CD4-positive, alpha-beta T cell treated with Interferon gamma for 1 hour (primary cell): Measurements from ENCODE around the gene UQCRHL.
"Not testable (repeated sequence)": the region's sequence is repeated elsewhere in the genome, so short reads cannot be mapped to it uniquely, and the experiment has no call there.

Experiments used
- DNase-seq: peaks from one replicate; pipeline ENCODE4 v3.0.0-alpha.2; 2020

UQCRHL gene

GRCh38 chr1:15807549-15807948 lies at the start of gene UQCRHL:
UQCRHL (minus strand) TSS chr1:15807649; CDS start chr1:15807649, 0 bp downstream.
- not testable (repeated sequence) for DNase-seq

- no peak for DNase-seq
Measured at GRCh38 chr1:15856888-15857287, 49.4 kb upstream of the UQCRHL start.

GRCh38 chr1:15852828-15853302 lies 45.4 kb upstream of the UQCRHL start:
- DNase-seq = no peak

GRCh38 chr1:15852036-15852827 lies 44.8 kb upstream of the UQCRHL start:
- no peak for DNase-seq

GRCh38 chr1:15851210-15852035 lies 44.0 kb upstream of the UQCRHL start:
- no peak for DNase-seq

GRCh38 chr1:15850471-15851001 lies 43.1 kb upstream of the UQCRHL start:
- no peak for DNase-seq

- DNase-seq = no peak
Measured at GRCh38 chr1:15849775-15850324, 42.4 kb upstream of the UQCRHL start.

- DNase-seq = peak; percentile 68
Measured at GRCh38 chr1:15848929-15849774, 41.7 kb upstream of the UQCRHL start.

- DNase-seq = peak; percentile 27
Measured at GRCh38 chr1:15848143-15848928, 40.9 kb upstream of the UQCRHL start.

- no peak for DNase-seq
Measured at GRCh38 chr1:15847893-15848142, 40.4 kb upstream of the UQCRHL start.

- DNase-seq = peak; percentile 99
Measured at GRCh38 chr1:15847100-15847892, 39.8 kb upstream of the UQCRHL start, which contains the start of gene SPEN. SPEN (plus strand) TSS chr1:15847707; CDS start chr1:15848068, 361 bp downstream.

GRCh38 chr1:15846056-15846455 lies 38.6 kb upstream of the UQCRHL start:
- not testable (repeated sequence) for DNase-seq

GRCh38 chr1:15843826-15844572 lies 36.5 kb upstream of the UQCRHL start:
- DNase-seq = no peak

GRCh38 chr1:15838721-15839120 lies 31.3 kb upstream of the UQCRHL start:
- no peak for DNase-seq

- DNase-seq = no peak
Measured at GRCh38 chr1:15837931-15838330, 30.5 kb upstream of the UQCRHL start.

- DNase-seq = peak; percentile 84
Measured at GRCh38 chr1:15836772-15837669, 29.6 kb upstream of the UQCRHL start.

- DNase-seq = not testable (repeated sequence)
Measured at GRCh38 chr1:15836511-15836771, 29.0 kb upstream of the UQCRHL start.

- peak; percentile 99 for DNase-seq
Measured at GRCh38 chr1:15835741-15836510, 28.5 kb upstream of the UQCRHL start.
